NCI-H2107 treated with DMSO at 0.1 percent for 48 hours (cell line): Measurements from ENCODE around the gene THBS1.

ENCODE experiments used
- DNase-seq: peaks from one replicate; lab custom pipeline; 2025; ENCODE audit not compliant: unreplicated experiment; lab: John Stamatoyannopoulos, UW

The THBS1 gene

DNA sequence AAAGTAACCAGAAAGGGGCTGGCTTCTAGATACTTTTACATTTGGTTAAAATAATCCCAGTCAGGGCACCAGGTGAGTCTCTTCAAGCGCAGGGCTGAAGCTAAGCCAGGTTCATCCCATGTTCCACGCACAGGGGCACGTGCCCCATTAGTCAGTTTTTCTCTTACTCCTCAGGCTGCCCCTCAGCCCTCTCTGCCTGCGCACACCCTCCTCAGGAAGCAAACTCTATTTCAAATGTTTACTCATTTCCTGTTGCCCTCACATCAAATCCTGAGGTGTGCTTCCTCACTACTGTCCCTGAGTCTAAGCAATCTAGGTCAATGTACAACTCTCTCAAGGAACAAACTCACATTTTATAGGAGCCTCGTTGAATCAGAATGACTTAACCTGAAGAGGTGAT, 48.5 kb downstream of the THBS1 start:
- DNase-seq: no peak

DNA sequence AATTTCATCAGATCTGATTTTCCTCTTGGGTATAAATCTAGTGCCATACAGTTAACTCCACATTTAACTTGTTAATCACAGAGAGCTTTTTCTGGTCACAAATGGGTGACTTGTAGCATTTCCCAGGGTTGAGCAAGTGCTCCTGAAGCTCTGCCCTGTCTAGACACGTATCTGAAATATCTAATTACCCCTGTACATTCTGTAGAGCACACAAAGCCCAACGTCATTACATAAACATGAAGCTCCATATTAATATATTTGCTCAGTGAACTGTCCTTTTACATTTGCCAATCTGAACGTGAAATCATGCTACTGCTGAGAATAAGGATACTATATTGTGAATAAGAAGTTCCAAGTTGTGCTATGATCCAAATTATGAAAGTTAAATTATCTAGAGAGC, 49.0 kb downstream of the THBS1 start:
- no peak for DNase-seq

DNA sequence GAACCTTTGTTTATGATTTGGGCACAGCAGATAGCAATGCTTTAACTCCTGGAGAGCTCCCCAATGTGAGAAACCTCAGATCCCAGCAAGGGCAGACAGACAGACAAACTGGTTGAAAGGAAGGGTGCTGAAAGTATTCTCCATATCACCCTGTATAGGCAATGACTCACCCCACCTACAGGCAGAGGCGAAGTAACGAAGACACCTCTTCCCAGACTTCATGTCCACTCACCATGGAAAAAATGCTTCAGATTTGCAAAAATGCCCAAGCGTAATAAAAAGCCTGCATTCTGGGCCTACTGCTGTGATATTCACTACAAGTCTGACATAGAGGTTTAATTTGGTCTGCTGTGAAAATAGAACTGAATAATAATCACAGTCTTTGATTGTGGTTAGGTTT, 50.5 kb downstream of the THBS1 start:
- DNase-seq: no peak

DNA sequence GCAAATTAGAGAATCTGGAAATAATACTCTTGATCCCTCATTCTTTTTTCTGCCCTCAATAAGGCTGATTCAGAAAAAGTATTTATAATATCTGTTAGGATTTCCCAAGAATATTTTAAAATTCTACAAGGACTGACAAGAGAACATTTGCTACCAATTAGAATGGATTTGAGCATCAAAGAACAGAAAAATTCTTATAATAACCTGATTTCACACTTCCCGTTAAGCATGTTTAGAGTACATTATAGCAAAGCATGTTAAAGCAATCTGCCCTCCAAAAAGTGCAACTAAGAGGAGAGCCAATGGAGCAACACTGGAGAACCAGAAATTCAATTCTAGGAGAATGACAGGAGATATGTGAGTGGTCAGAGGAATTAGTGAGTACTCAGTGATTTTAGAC, 57.2 kb downstream of the THBS1 start:
- no peak for DNase-seq

DNA sequence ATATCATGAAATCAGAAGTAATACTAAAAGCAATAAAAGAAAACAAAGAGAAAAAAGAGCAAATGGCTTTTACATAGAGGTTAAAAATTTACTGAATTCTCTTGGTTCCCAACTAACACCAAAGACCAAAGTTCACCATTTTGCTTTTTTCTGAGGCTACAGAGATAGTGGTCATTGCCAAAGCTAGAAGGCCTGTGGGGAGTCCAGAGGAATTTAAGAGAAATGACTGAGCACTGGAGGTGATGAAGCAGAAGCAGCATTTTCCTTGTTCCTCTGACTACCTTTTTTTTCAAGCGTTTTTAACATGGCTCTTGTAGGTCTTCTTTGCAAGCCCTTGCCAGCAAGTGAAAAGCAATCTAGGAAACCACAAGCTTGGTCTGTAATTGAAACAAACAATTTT, 58.2 kb downstream of the THBS1 start:
- no peak for DNase-seq

DNA sequence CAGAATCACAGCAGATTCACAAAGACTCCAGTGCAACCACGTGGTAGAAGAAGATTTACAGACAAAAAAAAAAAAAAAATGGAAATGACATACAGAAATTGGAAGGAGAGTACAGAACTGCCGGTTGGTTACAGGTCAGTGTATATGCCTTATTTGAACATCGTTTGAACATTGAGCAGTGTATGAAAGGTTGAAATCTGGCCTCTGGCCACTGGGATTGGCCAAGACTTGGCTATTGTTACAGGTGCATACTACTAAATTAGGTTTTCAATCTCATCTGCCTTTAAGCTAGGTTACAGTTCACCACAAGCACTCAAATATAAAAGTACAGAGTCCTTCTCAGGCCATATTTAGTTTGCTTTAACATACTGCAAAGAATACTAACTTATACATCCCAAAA, 59.8 kb downstream of the THBS1 start:
- no peak for DNase-seq

DNA sequence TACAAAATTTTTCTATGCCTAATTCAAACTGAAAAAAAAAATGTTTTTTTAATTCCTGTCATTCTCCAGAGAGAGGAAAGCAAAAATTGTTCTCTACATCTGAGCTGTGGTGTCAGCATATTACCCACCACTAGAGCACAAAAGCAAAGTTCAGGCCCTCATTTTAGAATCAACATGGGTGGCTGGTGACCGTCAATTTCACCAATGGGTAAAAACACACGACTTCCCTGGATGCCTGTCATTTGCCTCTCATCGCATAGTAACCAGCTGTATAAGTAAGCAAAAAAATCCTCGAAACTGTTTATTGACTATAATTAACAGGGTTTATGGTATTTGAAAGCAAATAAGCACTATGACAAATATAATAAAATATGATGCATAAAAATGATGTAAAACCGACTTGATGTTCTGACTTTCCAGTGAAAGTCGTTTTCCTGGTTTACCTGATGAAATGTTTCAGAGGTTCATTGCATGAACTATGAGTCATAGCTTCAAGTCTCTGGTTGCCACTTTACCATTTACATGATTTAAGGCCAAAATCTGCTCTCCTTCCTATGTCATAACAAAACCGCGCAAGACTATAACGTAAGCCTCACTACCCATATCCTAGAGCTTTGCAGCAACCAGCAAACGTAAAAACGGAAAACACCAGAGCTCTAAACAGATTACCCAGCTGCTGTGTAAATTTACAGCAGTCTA, 60.5 kb downstream of the THBS1 start:
- DNase-seq: no peak

DNA sequence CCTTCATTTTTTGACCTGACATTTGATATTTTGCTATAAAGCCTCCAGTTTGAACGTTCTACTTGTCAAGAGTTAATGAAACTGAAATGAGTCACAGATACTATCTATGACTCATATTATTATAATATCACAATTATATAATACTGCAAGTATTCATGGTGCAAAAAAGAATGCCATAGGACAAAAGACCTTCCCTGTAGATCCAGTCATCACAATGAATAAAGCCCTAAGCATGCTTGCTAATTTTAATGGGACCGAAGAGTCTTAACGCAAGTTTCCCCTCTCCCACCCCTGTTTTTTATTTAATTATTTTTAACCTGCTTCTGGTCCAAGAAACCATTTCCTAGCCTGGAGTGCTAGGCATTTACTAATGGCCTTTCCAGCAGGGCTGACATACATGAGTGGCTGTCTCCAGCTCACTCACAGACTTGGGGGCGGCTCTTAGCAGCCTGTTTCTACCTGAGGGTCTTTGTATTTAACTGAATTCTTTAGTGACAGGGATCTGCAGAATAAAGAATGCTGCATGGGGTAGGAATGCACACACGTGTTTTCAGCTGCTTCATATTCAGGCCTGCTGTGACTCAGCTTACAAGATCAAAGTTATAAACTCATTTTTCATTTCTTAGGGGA, 61.2 kb downstream of the THBS1 start:
- no peak for DNase-seq

DNA sequence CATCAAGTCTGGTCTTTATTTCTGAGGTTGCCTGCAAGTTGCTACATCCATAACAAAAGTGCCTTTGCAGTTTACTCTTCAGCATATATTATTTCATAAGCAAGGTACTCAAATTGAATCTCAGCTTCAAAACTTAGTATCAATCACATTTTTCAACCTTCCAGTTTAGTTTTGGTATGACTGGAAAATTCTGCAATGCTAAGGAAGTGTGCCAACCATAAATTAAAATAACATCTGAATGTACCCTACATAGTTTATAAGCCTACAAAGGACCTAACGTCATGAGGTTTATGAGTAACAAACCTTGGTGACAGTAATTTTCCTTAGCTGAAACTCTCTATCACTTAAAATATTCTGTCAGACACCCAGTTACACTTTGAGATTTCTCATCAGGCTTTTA, 62.8 kb downstream of the THBS1 start:
- no peak for DNase-seq

DNA sequence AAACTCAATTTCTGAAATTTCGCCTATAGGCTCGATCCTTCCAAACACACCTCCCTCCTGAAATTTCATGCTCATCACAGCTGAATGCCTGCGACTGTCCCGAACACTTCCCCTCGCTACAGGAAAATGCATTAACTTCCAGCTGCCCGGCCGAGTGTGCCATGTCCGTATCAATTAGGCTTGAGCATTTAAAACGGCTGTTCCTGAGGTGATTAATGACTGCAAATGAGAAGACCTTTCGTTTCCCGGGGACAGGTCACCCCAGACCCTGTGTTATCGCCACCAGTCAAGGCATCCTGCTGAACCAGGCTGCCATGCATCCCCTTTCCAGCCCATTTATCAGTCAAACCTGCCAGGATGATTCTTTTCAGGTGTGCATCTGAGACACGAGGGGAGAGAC, 63.3 kb downstream of the THBS1 start:
- no peak for DNase-seq

DNA sequence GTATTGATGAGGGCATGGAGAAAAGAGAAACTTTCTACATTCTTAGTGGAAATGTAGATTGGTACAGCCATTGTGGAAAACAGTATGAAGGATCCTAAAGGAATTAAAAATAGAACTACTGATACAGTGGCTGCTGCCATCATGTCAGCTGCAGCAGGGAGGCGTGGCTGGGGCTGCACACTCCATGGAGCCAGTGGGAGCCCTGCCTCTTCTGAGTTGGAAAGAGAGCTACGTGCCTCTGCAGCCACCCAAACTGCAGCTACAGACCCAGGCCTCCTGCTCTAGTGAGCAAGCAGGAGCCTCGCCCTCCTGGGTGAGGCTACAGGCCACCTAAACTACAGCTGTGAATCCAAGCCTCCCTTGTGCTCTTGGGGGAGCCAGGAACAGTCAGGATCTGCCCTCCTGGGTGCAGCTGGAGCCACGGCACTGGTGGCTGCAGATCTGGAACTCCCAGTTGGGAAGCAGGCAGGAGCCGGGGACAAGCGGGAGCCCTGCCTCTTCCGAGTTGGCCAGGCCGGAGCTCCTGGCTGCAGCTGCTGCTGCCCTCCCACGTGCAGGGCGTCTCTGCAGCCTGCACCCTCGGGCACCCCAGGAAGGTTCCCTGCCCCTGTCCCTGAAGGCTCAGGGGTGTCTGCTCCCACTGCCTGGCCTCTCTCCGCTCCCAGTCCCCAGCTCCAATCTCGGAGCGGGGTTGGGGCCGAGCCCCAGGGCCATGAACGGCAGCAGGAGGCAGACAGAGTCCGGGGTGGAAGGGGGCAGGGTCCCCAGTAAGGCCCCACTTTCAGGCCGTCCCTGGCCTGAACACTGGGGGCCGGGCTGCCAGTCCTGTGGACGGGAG, 64.5 kb downstream of the THBS1 start:
- DNase-seq: no peak

DNA sequence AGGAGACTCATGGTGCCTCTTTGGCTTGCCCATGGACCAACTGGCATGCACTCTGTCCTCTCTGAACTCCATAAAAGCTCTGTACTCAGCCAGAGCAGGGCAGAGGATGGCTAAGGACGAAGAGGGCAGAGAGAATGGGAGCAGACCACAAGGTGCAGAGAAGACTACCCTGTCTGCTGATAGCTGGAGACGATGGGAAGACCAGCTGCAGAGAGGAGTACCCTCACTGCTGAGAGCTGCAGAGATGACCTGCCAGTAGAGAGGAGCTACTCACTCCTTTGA, 65.0 kb downstream of the THBS1 start:
- DNase-seq: no peak

DNA sequence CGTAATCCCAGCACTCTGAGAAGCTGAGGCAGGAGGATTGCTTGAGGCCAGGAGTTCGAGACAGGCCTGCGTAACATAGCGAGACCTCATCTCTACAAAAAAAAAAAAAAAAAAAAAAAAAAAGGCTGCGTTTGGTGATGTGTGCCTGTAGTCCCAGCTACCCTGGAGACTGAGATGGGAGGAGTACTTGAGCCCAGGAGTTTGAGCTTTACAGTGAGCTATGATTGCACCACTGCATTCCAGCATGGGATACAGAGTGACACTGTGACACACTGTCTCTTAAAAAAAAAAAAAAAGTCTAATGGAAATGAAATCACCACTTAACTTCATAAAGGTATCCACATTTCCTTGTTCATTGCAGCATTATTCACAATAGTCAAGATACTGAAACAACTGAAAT, 65.5 kb downstream of the THBS1 start:
- no peak for DNase-seq
